DMS79 (cell line): ENCODE data around the gene ZNF267.
"Not testable (repeated sequence)": the region's sequence is repeated elsewhere in the genome, so short reads cannot be mapped to it uniquely, and the experiment has no call there.

Experiments
- DNase-seq: peaks from one replicate; lab custom pipeline; 2025; lab: John Stamatoyannopoulos, UW

The ZNF267 gene

GRCh38 chr16:31873556-31874365 is at the start of gene ZNF267:
TSS of gene ZNF267 (plus strand) at chr16:31873807. CDS start at chr16:31873967, 160 bp downstream.
- DNase-seq: peak; percentile 89

- DNase-seq: no peak
These were observed 40.6 kb upstream of the ZNF267 start for GRCh38 chr16:31833047-31833446.

- DNase-seq: not testable (repeated sequence)
These were observed 37.2 kb upstream of the ZNF267 start for GRCh38 chr16:31836396-31836795.

- DNase-seq: no peak
These were observed 30.7 kb upstream of the ZNF267 start for GRCh38 chr16:31842864-31843263.

GRCh38 chr16:31848572-31848971 is 25.0 kb upstream of the ZNF267 start:
- not testable (repeated sequence) for DNase-seq

GRCh38 chr16:31853291-31853690 is 20.3 kb upstream of the ZNF267 start:
- DNase-seq: no peak

- no peak for DNase-seq
These were observed 13.1 kb upstream of the ZNF267 start for GRCh38 chr16:31860508-31860907.

- no peak for DNase-seq
These were observed 12.2 kb upstream of the ZNF267 start for GRCh38 chr16:31861455-31861854.

- no peak for DNase-seq
These were observed 10.8 kb upstream of the ZNF267 start for GRCh38 chr16:31862761-31863160.

GRCh38 chr16:31868164-31868563 is 5.4 kb upstream of the ZNF267 start:
- DNase-seq: no peak

GRCh38 chr16:31868691-31869167 is 4.9 kb upstream of the ZNF267 start:
- peak; percentile 37 for DNase-seq

- DNase-seq: no peak
These were observed 4.0 kb upstream of the ZNF267 start for GRCh38 chr16:31869511-31870201.

GRCh38 chr16:31870809-31871208 is 2.8 kb upstream of the ZNF267 start:
- no peak for DNase-seq

- no peak for DNase-seq
These were observed 2.1 kb upstream of the ZNF267 start for GRCh38 chr16:31871510-31871909.

GRCh38 chr16:31872201-31872600 is 1.4 kb upstream of the ZNF267 start:
- no peak for DNase-seq

GRCh38 chr16:31874366-31875111 is 932 bp downstream of the ZNF267 start:
- DNase-seq: no peak

- no peak for DNase-seq
These were observed 1.7 kb downstream of the ZNF267 start for GRCh38 chr16:31875112-31875803.

GRCh38 chr16:31875928-31876547 is 2.4 kb downstream of the ZNF267 start:
- no peak for DNase-seq

GRCh38 chr16:31876951-31877828 is 3.6 kb downstream of the ZNF267 start:
- no peak for DNase-seq

GRCh38 chr16:31877876-31878642 is 4.5 kb downstream of the ZNF267 start:
- DNase-seq: no peak
